ENCODE data around the gene TMED10. TPM values are rescaled to one million over a fixed set of nuclear protein-coding genes. Genes with fewer than 3 reads are reported as not detected.

Gene TMED10
- total and polyA plus RNA-seq, 5 donors, result 141 to 333 (median 291) TPM

DNA sequence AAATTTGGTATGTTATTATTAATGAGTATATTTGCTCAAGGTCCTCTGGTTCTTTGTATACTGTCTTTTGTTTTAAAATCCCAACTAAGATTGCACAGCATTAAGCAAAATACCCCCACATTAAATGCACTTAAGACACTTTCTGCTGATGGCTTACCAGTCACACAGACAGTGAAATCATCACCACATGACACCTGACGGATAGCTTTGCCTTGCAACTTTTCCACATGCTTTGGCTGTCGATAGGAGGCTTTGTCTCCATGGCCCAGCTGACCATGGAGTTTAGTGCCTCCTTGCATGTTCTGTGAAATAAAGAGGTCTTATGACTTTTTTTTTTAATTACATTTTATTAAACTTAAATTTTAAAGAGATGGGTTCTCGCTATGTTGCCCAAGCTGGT, 69.2 kb downstream of the TMED10 start:
- intact Hi-C loops (cut with DNase I), result no loop called here
- ATAC-seq (no peak), DNase-seq (no peak)
- no peak overlapping the region for H3K27ac ChIP-seq (ENCODE audit: low read length)
- H3K4me3 ChIP-seq (ENCODE audit: low read length), result no peak overlapping the region
- 75% methylated on average over 3 of the region's 3 CpGs for WGBS
- H3K4me1 ChIP-seq (ENCODE audit: control insufficient read depth, insufficient read depth, low read length), result no peaks in the 10 kb centered on the region
- H3K27me3 ChIP-seq (ENCODE audit: control insufficient read depth, insufficient read depth), result no peaks in the 10 kb centered on the region
- H3K9me3 ChIP-seq (ENCODE audit: control insufficient read depth, low read length), result no peaks in the 10 kb centered on the region

DNA sequence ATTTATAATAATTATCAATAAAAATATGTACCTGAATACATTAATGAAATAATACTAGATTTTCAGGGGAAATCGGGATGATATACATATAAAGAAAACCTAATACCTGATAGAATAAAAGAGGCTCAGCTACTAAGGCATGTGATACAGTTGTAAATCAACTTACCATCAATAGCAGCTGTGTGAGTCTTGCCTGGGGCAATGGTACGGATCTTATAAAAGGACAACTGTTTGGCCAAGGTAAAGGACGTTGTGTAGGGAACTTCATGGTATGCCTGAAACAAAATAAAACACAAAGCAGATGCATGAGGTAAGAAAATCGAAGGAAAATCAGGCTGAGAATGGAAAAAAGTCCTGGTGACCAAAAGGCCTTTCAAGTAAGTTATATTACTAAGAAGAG, 74.9 kb downstream of the TMED10 start:
- no peaks in the 10 kb centered on the region for H3K4me1 ChIP-seq (ENCODE audit: control insufficient read depth, insufficient read depth, low read length)
- WGBS, result 90% methylated on average over 4 of the region's 4 CpGs
- no peak overlapping the region for H3K27ac ChIP-seq (ENCODE audit: low read length)
- ATAC-seq (no peak), DNase-seq (no peak)
- H3K9me3 ChIP-seq (ENCODE audit: control insufficient read depth, low read length), result no peaks in the 10 kb centered on the region
- H3K27me3 ChIP-seq (ENCODE audit: control insufficient read depth, insufficient read depth), result no peaks in the 10 kb centered on the region
- intact Hi-C loops (cut with DNase I), result no loop called here
- no peak overlapping the region for H3K4me3 ChIP-seq (ENCODE audit: low read length)

DNA sequence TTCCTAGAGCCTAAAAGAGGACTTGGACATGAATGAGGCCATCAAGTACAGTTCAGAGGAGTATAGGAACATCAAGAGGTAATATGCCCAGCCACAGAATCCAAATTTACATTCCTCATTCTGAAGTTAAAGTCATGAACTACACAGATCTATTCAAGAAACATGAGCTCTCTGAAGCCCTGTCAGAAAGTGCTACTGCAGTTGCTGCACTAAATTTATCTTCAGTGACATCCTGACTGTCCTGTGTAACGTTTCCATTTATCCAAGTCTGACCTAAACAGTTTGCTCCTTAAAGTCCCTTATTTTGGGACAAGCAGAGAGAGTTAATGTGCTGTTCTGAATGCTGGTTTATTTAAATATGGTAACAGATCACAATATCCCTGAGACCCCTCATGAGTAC, 77.7 kb downstream of the TMED10 start:
- intact Hi-C loops (cut with DNase I), result loop anchor here in 1 of 4 donors (10.0 kb wide), 1 partner anchor 184 kb away; no protein-coding TSS in a partner anchor
- Histone ChIP-seq H3K4me1 (ENCODE audit: control insufficient read depth, insufficient read depth, low read length) (no peaks in the 10 kb centered on the region), H3K4me3 (ENCODE audit: low read length) (no peak overlapping the region), H3K27ac (ENCODE audit: low read length) (no peak overlapping the region), H3K9me3 (ENCODE audit: control insufficient read depth, low read length) (no peaks in the 10 kb centered on the region), H3K27me3 (ENCODE audit: control insufficient read depth, insufficient read depth) (no peaks in the 10 kb centered on the region)
- no peak for ATAC-seq
- DNase-seq, result no peak
- WGBS, result 53% methylated on average over 1 of the region's 1 CpG

DNA sequence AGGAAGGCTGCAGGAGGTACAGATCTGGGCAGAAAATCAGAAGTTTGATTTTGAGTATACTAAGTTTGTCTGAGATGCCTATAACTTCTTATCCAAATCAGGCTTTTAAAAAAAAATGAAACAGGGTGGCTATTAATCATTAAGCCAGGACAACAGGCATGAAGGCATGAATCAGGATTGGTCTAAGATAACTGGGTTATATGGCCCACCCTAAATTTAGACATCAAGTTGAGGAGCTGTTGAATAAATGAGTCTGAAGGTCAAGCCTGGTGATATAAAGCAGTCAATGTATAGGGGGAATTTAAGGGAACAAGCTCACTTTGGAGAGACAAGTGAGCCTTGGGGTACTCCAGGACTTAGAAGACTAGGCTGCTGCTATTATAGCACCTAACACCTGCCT, 78.2 kb downstream of the TMED10 start:
- no peak overlapping the region for H3K27ac ChIP-seq (ENCODE audit: low read length)
- intact Hi-C loops (cut with DNase I), result loop anchor here in 1 of 4 donors (10.0 kb wide), 1 partner anchor 183 kb away; no protein-coding TSS in a partner anchor
- no peaks in the 10 kb centered on the region for H3K9me3 ChIP-seq (ENCODE audit: control insufficient read depth, low read length)

DNA sequence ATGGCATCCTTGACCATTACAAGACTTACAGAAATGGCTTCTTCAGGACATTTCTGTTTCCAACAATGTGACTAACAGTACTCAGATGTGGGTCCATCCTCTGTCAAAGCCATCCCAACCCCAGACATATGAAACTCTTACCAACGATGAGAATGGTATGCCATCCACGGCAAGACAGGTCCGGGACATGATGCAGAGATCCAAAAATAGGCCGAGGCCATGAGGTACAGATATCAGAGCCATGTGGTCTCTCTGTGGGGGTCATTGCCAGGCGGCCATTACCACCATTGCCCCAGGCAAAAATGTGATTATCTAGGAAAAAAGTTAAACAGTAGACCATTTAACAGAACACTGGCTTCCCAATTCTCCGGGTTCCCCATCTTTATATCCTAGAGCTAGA, 79.5 kb downstream of the TMED10 start:
- 65% methylated on average over 6 of the region's 6 CpGs for WGBS
- Histone ChIP-seq H3K27me3 (ENCODE audit: control insufficient read depth, insufficient read depth) (no peaks in the 10 kb centered on the region), H3K4me1 (ENCODE audit: control insufficient read depth, insufficient read depth, low read length) (no peaks in the 10 kb centered on the region), H3K27ac (ENCODE audit: low read length) (no peak overlapping the region), H3K4me3 (ENCODE audit: low read length) (no peak overlapping the region), H3K9me3 (ENCODE audit: control insufficient read depth, low read length) (no peaks in the 10 kb centered on the region)
- ATAC-seq (no peak), DNase-seq (no peak)
- intact Hi-C loops (cut with DNase I), result loop anchor here in 1 of 4 donors (10.0 kb wide), 1 partner anchor 182 kb away; no protein-coding TSS in a partner anchor

More for the DNA sequence above, 78.2 kb downstream of the TMED10 start:
- no peaks in the 10 kb centered on the region for H3K4me1 ChIP-seq (ENCODE audit: control insufficient read depth, insufficient read depth, low read length)
- no peaks in the 10 kb centered on the region for H3K27me3 ChIP-seq (ENCODE audit: control insufficient read depth, insufficient read depth)
- H3K4me3 ChIP-seq (ENCODE audit: low read length), result no peak overlapping the region
- no peak for ATAC-seq
- DNase-seq, result no peak

DNA sequence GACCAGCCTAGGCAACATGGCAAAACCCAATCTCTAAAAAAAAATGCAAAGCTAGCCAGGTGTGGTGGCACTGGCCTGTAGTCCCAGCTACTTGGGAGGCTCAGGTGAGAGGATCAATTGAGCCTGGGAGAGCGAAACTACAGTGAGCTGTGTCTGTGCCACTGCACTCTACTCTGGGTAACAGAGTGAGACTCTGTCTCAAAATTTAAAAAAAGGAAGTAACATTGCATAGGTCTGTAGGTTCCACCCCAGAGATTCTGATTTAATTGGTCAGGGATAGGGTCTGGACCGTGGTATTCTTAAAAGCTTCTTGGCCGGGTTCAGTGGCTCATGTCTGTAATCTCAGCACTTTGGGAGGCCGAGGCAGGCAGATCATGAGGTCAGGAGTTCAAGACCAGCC, 80.7 kb downstream of the TMED10 start:
- no peaks in the 10 kb centered on the region for H3K9me3 ChIP-seq (ENCODE audit: control insufficient read depth, low read length)
- no peak overlapping the region for H3K27ac ChIP-seq (ENCODE audit: low read length)
- no peaks in the 10 kb centered on the region for H3K27me3 ChIP-seq (ENCODE audit: control insufficient read depth, insufficient read depth)
- intact Hi-C loops (cut with DNase I), result loop anchor here in 1 of 4 donors (10.0 kb wide), 1 partner anchor 181 kb away; no protein-coding TSS in a partner anchor
- no peaks in the 10 kb centered on the region for H3K4me1 ChIP-seq (ENCODE audit: control insufficient read depth, insufficient read depth, low read length)
- DNase-seq (no peak), ATAC-seq (no peak)
- H3K4me3 ChIP-seq (ENCODE audit: low read length), result no peak overlapping the region
- 91% methylated on average over 4 of the region's 4 CpGs for WGBS

DNA sequence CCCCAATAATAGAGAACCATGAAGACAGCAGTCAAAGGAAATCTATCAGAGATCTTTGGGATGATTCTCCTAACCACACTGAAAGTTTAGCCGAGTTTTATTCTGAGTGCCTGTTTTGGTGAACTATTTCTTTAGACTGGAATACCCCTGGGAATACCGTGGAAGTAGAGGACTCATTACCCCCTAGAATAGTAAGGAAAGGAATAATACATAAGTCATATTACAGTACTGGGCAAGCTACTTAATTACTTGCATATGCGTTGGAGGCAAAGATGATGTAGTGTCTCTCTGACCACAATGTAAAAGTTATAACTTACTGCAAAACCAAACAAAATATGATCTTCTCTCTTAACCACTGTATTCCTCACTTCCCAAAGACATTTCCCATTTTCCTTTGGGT, 81.5 kb downstream of the TMED10 start:
- no peaks in the 10 kb centered on the region for H3K9me3 ChIP-seq (ENCODE audit: control insufficient read depth, low read length)
- no peak for DNase-seq
- H3K27ac ChIP-seq (ENCODE audit: low read length), result no peak overlapping the region
- no peaks in the 10 kb centered on the region for H3K27me3 ChIP-seq (ENCODE audit: control insufficient read depth, insufficient read depth)
- no peak overlapping the region for H3K4me3 ChIP-seq (ENCODE audit: low read length)
- ATAC-seq, result no peak
- WGBS, result 88% methylated on average over 3 of the region's 3 CpGs
- H3K4me1 ChIP-seq (ENCODE audit: control insufficient read depth, insufficient read depth, low read length), result no peaks in the 10 kb centered on the region
- intact Hi-C loops (cut with DNase I), result loop anchor here in 1 of 4 donors (10.0 kb wide), 1 partner anchor 180 kb away; no protein-coding TSS in a partner anchor

DNA sequence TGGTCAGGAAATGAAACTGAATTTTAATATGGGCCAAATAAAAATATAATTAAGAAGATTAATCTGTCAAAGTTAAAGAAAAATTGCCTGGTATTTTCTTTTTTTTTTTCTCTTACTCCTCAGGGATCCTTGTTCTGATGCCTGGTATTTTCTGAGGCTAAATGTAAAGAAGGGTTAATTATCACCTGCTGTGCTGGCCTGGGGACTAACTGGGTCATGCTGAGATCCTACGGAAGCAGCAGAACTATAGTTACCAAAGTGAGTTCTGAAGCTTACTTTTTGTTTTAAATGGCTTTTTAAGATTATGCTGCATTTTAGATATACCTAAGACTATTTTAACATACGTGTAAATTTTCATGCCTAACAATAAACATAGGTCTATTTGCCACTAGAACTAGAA, 83.7 kb downstream of the TMED10 start:
- no peak for ATAC-seq
- intact Hi-C loops (cut with DNase I), result loop anchor here in 1 of 4 donors (10.0 kb wide), 1 partner anchor 178 kb away; no protein-coding TSS in a partner anchor
- Histone ChIP-seq H3K27me3 (ENCODE audit: control insufficient read depth, insufficient read depth) (no peaks in the 10 kb centered on the region), H3K27ac (ENCODE audit: low read length) (no peak overlapping the region), H3K9me3 (ENCODE audit: control insufficient read depth, low read length) (no peaks in the 10 kb centered on the region), H3K4me1 (ENCODE audit: control insufficient read depth, insufficient read depth, low read length) (no peaks in the 10 kb centered on the region), H3K4me3 (ENCODE audit: low read length) (no peak overlapping the region)
- no peak for DNase-seq
- 79% methylated on average over 2 of the region's 2 CpGs for WGBS

DNA sequence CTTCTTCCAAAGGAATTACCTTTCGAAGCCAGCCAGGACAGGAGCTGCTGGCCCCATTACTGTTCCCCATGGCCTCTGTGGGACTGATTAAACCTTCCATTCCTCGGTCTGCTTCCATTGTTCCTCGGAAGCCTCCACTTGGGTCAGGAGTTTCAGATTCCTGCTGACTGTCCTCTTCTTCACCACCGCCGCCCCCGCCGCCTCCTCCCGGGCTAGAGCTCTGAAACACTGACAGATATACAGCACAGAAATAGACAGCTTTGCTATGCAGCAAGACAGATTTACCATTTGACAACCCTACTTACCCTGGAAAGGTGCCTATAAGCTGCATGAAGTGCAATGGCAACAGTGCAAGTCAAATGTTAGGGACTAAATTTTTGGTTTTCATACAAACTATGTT, 85.2 kb downstream of the TMED10 start:
- ATAC-seq, result no peak
- Histone ChIP-seq H3K27me3 (ENCODE audit: control insufficient read depth, insufficient read depth) (no peaks in the 10 kb centered on the region), H3K4me3 (ENCODE audit: low read length) (no peak overlapping the region), H3K9me3 (ENCODE audit: control insufficient read depth, low read length) (no peaks in the 10 kb centered on the region), H3K4me1 (ENCODE audit: control insufficient read depth, insufficient read depth, low read length) (no peaks in the 10 kb centered on the region), H3K27ac (ENCODE audit: low read length) (no peak overlapping the region)
- DNase-seq, result no peak
- intact Hi-C loops (cut with DNase I), result loop anchor here in 1 of 4 donors (10.0 kb wide), 1 partner anchor 176 kb away; no protein-coding TSS in a partner anchor
- 81% methylated on average over 8 of the region's 8 CpGs for WGBS

DNA sequence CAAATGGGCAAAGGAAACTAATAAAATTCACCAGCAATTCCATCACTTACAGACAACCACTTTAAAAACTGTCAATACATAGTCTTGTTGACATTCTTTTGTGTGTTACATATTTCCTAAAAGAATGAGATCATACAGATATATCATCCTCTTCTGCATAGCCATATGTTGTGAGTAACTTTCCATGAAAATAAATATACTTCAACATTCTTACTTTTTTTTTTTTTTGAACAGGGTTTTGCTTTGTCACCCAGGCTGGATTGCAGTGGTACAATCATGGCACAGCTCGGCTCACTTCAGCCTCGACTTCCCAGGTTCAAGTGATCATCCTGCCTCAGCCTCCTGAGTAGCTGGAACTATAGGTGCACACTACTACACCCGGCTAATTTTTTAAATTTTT, 86.1 kb downstream of the TMED10 start:
- no peaks in the 10 kb centered on the region for H3K27me3 ChIP-seq (ENCODE audit: control insufficient read depth, insufficient read depth)
- ATAC-seq (no peak), DNase-seq (no peak)
- WGBS, result 92% methylated on average over 3 of the region's 3 CpGs
- intact Hi-C loops (cut with DNase I), result loop anchor here in 1 of 4 donors (10.0 kb wide), 1 partner anchor 176 kb away; no protein-coding TSS in a partner anchor
- H3K9me3 ChIP-seq (ENCODE audit: control insufficient read depth, low read length), result no peaks in the 10 kb centered on the region
- H3K4me1 ChIP-seq (ENCODE audit: control insufficient read depth, insufficient read depth, low read length), result no peaks in the 10 kb centered on the region
- H3K4me3 ChIP-seq (ENCODE audit: low read length), result no peak overlapping the region
- H3K27ac ChIP-seq (ENCODE audit: low read length), result no peak overlapping the region

DNA sequence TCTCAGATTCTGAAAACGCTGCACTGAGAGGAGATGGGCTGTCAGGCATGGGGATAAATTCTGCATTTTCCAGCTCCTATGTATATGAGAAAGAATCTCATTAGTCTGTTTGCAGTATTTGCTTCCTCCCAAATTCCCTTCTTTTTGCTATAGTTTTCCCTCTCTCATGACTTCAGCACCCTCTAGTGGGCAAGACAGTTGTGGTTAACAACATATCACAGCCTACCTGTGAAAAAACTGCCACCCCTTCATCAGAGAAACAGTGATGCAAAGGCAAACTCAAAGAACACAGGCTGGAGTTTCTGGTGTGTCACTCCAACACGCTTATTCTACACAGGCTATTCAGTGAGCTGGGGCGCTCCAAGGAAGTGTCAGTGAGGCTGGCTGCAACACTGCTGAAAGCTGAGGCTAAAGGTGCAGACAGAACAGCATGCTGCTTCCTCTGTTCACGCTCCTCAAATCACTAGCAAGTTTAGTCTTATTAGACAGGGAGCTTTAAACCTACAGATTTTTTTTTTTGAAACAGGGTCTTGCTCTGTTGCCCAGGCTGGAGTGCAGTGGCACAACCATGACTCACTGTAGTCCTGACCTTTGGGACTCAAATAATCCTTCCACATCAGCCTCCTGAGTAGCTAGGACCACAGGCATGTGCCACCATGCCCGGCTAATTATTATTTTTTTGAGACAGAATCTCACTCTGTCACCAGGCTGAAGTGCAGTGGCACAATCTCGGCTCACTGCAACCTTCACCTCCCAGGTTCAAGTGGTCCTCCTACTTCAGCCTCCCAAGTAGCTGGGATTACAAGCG, 87.6 kb downstream of the TMED10 start:
- Histone ChIP-seq H3K27ac (ENCODE audit: low read length) (no peak overlapping the region), H3K4me3 (ENCODE audit: low read length) (no peak overlapping the region), H3K4me1 (ENCODE audit: control insufficient read depth, insufficient read depth, low read length) (no peaks in the 10 kb centered on the region), H3K9me3 (ENCODE audit: control insufficient read depth, low read length) (no peaks in the 10 kb centered on the region), H3K27me3 (ENCODE audit: control insufficient read depth, insufficient read depth) (no peaks in the 10 kb centered on the region)
- DNase-seq, result no peak
- peak; percentile 67 to 79 for ATAC-seq
- intact Hi-C loops (cut with DNase I), result loop anchor here in 3 of 4 donors (2.0 to 10.0 kb wide), 6 partner anchors 141 to 226 kb away; no protein-coding TSS in a partner anchor
- WGBS, result 69% methylated on average over 7 of the region's 7 CpGs

Data from right cardiac atrium (tissue), 5 donors.